ENCODE data around the gene HDDC3.

DNA sequence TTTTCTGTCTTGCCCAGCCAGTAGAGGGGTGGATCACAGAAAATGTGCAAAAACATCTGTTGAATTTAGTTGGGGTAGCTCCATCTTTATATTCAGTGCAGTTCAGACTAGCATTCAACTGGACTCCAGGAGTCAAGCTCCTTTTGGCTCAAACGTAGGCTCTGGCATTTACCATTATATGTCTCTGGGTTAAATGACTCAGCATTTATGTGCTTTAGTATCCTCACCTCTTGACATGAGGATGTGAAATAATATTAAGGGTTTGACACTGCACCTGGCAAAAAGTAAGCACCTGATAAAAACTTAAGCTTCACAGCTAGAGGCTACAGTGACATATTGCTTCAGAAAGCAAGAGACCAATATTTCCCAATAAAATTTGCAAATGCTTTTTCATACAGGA is 47.2 kb upstream of the HDDC3 start:
- no peak for TF ChIP-seq ZFX (IDR thresholded peaks at IDR 0.05; ENCODE audit: borderline replicate concordance)
- no peak for TF ChIP-seq CTCF (IDR thresholded peaks at IDR 0.05)
